ENCODE data around the gene CCR8.
"Not testable (repeated sequence)": the region's sequence is repeated elsewhere in the genome, so short reads cannot be mapped to it uniquely, and the experiment has no call there.

The CCR8 gene

DNA sequence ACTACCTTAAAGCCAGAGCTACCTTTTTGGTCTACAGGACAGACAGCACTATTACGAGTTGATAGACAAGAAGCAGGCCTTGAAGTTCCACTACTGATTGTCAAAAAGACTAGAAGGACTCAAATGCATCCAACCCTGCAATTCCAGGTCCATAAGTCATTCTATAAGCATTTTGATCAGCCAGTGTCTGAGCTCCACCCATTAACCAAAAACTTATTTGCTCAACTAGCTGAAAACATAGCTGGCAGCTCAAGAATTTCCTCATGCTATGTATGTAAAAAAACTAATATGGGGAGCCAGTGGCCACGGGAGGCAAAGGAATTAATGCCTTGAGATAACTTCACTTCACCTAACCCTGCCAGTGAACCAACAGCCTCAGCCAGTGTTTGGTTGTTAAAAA lies 21.6 kb downstream of the CCR8 start:
- not testable (repeated sequence) for DNase-seq

DNA sequence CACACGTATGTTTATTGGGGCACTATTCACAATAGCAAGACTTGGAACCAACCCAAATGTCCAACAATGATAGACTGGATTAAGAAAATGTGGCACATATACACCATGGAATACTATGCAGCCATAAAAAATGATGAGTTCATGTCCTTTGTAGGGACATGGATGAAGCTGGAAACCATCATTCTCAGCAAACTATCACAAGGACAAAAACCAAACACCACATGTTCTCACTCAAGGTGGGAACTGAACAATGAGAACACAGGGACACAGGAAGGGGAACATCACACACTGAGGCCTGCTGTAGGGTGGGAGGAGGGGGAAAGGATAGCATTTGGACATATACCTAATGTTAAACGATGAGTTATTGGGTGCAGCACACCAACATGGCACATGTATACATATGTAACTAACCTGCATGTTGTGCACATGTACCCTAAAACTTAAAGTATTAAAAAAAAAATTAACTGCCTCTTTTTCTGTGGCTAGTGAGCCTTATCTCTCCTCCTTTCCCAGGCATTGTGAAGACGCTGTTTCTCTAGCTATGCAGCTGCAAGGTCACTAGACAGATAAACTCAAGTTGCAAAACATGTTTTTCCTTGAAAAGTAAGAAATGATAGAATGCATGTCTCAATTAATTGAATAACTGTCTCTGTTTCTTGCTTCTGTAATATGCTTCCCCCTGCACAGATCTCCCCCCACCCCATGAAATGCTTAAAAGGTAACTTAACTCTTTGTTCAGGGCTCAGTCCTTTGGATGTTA lies 23.8 kb downstream of the CCR8 start:
- DNase-seq: not testable (repeated sequence)

DNA sequence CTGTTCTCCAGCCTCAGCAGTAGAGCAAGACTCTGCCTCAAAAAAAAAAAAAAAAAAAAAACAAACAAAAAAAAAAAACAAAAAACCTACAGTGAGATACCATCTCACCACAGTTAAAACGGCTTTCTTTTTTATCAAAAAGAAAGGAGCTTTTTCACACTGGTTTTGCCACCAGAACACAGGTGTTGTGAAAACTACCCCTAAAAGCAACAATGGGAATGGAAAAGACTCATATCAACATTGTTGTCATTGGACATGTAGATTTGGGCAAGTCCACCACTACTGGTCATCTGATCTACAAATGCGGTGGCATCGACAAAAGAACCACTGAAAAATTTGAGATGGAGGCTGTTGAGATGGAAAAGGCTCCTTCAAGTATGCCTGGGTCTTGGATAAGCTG lies 28.8 kb downstream of the CCR8 start:
- no peak for DNase-seq

DNA sequence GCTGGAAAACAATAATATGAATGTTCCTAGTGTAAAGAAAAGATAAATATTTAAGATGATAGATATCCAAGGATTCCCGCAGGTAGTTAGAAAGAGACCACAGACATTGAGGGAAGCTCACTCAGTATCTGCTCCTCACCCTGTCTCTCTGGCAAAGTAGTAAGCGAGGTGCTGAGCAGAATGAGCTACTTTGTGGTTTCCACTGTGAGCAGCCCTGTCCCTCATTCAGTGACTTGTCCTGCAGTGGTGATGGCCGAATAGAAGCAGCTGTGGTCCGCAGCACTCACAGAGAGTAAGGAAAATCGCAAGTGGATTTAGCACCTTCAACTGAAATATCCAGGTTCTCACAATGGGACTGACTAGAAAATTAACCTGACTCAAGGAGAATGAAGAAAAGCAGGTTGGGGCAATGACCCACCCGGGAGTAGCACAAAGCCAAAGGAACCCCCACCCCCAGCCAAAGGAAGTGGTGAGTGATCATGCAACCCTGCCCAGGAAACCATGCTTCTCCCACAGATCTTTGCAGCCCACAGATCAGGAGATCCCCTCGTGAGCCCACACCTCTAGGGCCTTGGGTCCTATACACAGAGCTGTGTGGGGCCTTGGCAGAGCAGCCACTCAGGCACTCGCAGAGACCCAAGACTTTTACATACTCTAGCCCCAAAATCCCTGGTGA lies 31.9 kb downstream of the CCR8 start:
- no peak for DNase-seq

DNA sequence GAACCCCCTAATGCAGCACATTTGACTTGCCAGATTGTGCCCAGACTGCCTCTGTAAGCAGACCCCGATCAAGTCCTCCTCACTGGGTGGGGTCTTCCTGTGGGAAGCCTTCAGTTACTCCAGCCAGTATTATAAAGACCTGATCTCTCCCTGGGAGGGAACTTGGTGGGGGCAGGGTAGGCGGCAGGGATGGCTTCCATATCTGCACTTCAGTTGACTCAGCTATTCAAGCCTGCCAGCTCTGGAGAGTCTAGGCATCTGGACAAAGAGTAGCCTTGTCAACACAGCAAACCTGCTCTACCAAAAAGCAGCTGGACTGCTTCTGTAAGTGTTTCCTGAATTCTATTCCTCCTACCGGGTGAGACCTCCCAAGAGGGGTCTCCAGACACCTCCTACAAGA lies 32.7 kb downstream of the CCR8 start:
- DNase-seq: no peak

DNA sequence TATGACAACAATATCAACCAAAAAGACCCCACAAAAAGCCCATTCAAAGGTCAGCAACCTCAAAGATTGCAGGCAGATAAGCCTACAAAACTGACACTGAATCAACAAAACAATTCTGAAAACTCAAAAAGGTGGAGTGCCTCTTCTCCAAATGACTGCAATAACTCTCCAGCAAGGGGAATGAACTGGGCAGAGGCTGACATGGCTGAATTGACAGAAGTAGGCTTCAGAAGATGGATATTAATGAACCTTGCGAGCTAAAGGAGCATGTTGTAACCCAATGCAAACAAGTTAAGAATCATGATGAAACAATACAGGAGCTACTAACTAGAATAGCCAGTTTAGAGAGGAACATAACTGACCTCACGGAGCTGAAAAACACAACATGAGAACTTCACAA lies 33.3 kb downstream of the CCR8 start:
- DNase-seq: no peak

DNA sequence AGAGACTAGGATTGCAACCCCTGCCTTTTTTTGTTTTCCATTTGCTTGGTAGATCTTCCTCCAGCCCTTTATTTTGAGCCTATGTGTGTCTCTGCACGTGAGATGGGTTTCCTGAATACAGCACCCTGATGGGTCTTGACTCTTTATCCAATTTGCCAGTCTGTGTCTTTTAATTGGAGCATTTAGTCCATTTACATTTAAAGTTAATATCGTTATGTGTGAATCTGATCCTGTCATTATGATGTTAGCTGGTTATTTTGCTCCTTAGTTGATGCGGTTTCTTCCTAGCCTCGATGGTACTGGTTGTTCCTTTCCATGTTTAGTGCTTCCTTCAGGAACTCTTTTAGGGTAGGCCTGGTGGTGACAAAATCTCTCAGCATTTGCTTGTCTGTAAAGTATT lies 40.9 kb downstream of the CCR8 start:
- not testable (repeated sequence) for DNase-seq

DNA sequence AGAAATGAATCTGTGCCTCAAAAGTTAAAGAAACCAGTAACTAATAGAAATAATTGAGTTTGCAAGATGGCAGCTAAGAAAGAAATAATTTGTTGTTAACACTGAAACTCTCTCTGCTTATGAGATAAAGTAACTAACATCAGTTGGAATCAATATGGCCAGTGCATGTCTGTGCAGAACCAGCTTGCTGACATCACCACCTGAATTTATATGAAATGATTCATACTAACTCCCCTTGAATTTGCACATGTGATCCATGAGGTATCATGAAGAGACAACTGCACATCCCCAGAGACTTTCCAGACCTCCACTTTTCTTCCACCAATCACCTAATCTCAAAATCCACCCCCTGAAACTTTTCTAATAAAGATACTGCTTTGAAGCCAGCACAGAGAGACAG lies 43.3 kb downstream of the CCR8 start:
- DNase-seq: no peak

DNA sequence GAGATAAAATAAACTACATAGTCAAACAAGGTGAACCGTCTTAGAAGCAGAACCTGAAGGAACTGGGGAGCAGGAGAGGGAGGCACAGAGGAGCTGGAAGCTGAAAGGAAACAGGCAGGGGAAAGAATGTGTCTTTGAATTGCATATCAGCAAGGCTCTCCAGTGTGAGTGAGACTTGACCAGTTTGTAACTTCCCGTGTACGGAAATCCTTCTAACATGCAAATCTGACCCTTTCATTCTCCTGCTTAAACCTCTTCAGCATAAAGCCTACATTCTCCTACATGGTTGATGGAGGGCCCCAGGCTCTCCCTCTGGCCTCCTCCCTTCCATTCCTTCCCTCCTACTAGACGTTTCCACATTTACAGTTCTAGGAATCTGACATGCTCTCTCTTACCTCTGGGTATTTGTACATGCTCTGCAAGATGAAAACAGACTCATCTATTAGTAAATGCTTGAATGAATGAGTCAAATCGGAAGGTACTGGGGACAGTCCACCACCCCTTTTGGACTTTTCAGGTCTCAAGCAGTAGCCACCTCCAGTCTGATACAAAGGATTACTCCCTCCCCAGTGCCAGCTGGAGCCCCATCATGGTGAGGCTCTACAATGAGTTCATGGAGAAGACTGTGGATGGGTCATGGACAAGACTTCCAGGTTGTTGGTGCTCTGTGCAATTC lies 47.6 kb downstream of the CCR8 start:
- DNase-seq: no peak

DNA sequence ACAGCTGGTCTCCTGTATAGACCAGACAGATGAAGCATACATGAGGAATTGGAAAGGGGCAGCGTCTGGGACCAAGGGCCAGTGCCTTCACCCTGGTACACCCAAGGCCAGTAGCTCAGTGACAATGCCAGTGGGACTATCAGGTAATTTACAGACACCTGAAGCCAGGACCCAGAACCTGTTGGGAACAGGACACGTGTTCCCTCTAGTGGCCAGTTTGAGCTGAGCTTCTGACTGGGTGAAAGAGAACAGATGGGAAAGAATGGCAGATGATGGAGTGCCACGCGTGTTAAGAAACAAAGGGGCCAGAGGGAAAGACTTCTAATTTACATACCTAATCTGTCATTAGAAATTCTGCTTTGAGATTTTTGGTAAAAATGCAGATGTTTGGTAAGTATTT lies 48.6 kb downstream of the CCR8 start:
- no peak for DNase-seq

DNA sequence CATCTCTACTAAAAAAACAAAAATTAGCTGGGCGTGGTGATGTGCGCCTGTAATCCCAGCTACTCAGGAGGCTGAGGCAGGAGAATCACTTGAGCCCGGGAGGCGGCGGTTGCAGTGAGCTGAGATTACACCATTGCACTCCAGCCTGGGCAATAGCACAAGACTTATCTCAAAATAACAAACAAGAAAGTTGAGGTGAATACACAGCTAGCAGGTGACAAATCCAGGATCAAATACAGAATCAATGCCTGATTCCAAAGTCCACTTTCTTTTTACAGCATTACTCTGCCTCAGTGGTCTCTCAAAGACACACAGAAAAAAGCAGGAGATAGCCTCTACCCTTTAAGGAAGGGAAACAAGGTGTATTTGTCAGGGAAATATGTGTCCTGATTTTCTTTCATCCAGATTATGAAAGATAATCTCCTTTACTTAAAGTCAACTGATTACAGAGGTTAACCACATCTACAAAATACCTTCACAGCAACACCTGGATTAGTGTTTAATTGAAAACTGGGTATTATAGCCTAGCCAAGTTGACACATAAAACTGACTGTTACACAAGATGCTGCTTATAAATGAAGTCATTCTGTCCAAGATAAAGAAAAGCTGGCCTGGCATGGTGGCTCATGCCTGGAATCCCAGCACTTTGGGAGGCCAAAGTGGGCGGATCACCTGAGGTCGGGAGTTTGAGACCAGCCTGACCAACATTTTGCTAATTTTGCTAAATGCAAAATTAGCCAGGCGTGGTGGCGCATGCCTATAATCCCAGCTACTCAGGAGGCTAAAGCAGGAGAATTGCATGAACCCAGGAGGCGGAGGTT lies 49.7 kb downstream of the CCR8 start:
- no peak for DNase-seq

DNA sequence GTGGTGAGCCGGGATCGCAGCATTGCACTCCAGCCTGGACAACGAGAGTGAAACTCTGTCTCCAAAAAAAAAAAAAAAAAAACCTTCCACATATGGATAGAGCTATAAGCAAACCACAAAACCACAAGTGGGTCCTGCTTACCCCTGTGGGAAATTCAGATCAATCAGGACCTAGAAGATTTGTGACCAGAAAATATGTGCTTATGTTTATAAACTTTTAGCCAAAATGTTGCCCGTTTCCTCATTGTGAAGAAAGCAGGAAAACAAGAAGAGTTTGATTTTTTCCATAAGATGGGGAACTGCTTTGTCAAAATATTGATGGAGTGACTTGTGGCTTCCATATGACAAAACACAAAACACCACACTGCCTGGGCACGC lies 50.3 kb downstream of the CCR8 start:
- no peak for DNase-seq

DNA sequence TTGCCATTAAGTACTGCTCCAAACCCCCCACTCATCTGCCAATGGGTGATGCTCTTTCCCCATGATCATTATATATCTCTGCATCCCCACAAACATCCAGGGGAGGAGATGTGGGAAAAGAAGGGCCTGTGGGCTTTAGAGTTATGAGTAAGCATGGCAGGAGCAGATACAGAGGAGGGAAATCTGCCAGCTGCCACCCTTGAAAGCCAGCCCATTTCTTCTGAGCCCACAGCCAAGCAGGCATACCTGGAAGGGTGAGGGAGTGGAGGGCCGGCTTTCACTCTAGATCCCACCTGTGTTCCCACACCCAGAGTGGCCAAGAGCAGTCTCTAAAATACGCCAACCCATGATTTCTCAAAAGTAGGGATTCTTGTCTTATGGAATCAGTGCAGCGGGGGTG lies 51.9 kb downstream of the CCR8 start:
- no peak for DNase-seq

Measured in NCI-H1048 (cell line).